ENCODE measurements around the gene CDC5L.

CDC5L gene

DNA sequence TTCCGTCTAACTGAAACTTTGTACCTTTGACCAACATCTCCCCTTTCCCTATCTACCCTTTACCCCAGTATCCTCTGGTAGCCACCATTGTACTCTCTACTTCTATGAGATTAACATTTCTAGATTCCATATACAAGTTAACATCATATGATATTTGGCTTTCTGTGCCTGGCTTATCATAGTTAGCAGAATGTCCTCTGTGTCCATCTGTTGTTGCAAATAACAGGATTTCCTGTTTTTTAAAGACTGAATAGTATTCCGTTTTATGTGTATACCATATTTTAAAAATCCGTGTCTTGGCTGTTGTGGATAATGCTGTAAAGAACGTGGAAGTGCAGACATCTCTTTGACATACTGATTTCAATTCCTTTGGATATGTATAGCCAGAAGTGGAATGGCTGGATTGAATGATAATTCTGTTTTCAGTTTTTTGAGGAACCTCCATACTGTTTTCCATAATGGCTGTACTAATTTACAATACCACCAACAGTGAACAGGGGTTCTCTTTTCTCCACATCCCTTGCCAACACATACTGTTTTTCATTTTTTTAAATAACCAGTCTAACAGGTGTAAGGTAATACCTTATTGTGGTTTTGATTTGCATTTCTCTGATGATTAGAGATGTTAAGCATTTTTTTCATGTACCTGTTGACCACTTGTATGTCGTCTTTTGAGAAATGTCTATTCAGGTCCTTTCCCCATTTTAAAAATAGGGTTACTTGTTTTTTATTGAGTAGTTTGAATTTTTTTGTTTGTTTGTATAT lies 53.8 kb downstream of the CDC5L start:
- H2AK5ac ChIP-seq (ENCODE audit: low read depth, low read length), result no peak overlapping the region
- DNase-seq (ENCODE audit: low spot score), result no peak
- no peak overlapping the region for H3K27ac ChIP-seq (replicated peaks; ENCODE audit: low read length)
- no peaks in the 10 kb centered on the region for H3K27me3 ChIP-seq (ENCODE audit: control insufficient read depth in 3 of 3, insufficient read depth in 3 of 3, low read depth in 1 of 3, low read length in 3 of 3)
- H3K36me3 ChIP-seq (replicated peaks in 1 of 2; ENCODE audit: control insufficient read depth in 2 of 2, insufficient read depth in 2 of 2, low read length in 2 of 2), result peaks cover 2 to 91% of the 10 kb centered on the region in 2 donors
- no peak overlapping the region for H2AFZ ChIP-seq (ENCODE audit: low read length)
- H3K23ac ChIP-seq (ENCODE audit: low read depth, low read length, poor library complexity), result no peak overlapping the region
- no peak overlapping the region for H4K8ac ChIP-seq (ENCODE audit: low read depth, low read length)
- no peaks in the 10 kb centered on the region for H3K4me1 ChIP-seq (ENCODE audit: control insufficient read depth in 2 of 2, insufficient read depth in 1 of 2, low read depth in 1 of 2, low read length in 2 of 2)
- no peak overlapping the region for H4K91ac ChIP-seq (ENCODE audit: low read depth, low read length, poor library complexity)
- H3K4ac ChIP-seq (ENCODE audit: low read length), result no peak overlapping the region
- no peak overlapping the region for H2BK5ac ChIP-seq (ENCODE audit: low read length)
- no peak overlapping the region for H2BK12ac ChIP-seq (ENCODE audit: low read length)
- no peak overlapping the region for H3K9ac ChIP-seq (ENCODE audit: low read depth, low read length, poor library complexity)
- H3K9me3 ChIP-seq (replicated peaks in 1 of 2; ENCODE audit: control insufficient read depth in 2 of 2, insufficient read depth in 1 of 2, low read depth in 1 of 2, low read length in 2 of 2), result peaks cover 0 to 24% of the 10 kb centered on the region in 2 donors
- H2BK120ac ChIP-seq (ENCODE audit: low read depth, low read length), result no peak overlapping the region
- no peak overlapping the region for H3K18ac ChIP-seq (ENCODE audit: low read length)
- H3K4me3 ChIP-seq (ENCODE audit: low read length in 2 of 2), result no peak overlapping the region
- H3K4me2 ChIP-seq (ENCODE audit: insufficient read depth, low read length, poor library complexity, severe bottlenecking), result no peak overlapping the region
- no peak overlapping the region for H3K14ac ChIP-seq (ENCODE audit: low read length)
- H3K79me1 ChIP-seq (ENCODE audit: low read depth, low read length), result peaks cover 2% of the 10 kb centered on the region
- no CpG with 5 or more reads among the region's 5 CpGs for WGBS, 2 donors (ENCODE audit: extremely low coverage in 2 of 2, insufficient read length in 2 of 2, insufficient replicate concordance in 1 of 2)
- no peak overlapping the region for H2BK15ac ChIP-seq (ENCODE audit: low read length)

DNA sequence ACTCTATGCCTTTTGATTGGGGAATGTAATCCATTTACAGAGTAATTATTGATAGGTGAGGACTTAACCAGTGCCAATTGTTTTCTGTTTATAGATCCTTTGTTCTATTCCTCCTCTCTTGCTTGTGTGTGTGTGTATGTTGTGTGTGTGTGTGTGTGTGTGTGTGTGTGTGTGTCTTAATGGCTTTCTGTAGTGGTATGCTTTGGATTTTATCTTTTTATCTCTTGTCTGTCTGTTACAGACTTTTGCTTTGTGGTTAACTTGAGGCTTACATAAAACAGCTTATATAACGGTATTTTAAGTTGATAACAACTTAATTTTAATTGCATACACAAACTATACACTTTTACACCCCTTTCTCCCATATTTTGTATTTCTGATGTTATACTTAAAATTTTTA lies 54.7 kb downstream of the CDC5L start:
- H3K79me1 ChIP-seq (ENCODE audit: low read depth, low read length), result peaks cover 2% of the 10 kb centered on the region
- no peak for DNase-seq (ENCODE audit: low spot score)

DNA sequence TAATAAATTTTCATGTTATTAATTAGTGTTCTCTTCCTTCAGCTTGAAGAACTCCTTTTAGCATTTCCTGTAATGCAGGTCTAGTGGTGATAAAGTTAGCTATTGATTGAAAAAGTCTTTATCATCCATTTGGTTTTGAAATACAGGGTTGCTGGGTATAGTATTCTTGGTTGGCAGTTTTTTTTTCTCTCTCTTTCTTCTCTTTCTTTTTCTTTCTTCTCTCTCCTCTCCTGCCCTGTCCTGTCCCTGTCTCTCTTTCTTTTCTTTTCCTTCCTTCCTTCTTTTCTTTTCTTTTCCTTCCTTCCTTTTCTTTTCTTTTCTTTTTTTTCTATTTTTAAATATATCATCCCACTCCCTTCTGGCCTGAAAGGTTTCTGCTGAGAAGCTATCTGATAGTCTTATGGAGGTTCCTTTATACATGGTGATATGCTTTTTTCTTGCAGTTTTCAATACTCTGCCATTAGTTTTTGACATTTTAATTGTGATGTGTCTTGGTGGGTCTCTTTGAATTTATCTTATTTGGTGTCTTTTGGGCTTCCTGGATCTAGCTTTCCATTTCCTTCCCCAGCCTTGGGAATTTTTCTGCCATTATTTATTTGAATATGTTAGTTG lies 55.4 kb downstream of the CDC5L start:
- no peak overlapping the region for H2BK120ac ChIP-seq (ENCODE audit: low read depth, low read length)
- no peak overlapping the region for H2BK15ac ChIP-seq (ENCODE audit: low read length)
- no peak for DNase-seq (ENCODE audit: low spot score)
- H3K4ac ChIP-seq (ENCODE audit: low read length), result no peak overlapping the region
- H4K91ac ChIP-seq (ENCODE audit: low read depth, low read length, poor library complexity), result no peak overlapping the region
- H3K27ac ChIP-seq (replicated peaks; ENCODE audit: low read length), result no peak overlapping the region
- H3K9ac ChIP-seq (ENCODE audit: low read depth, low read length, poor library complexity), result no peak overlapping the region
- H3K9me3 ChIP-seq (replicated peaks in 1 of 2; ENCODE audit: control insufficient read depth in 2 of 2, insufficient read depth in 1 of 2, low read depth in 1 of 2, low read length in 2 of 2), result peaks cover 0 to 24% of the 10 kb centered on the region in 2 donors
- peaks cover under 1% of the 10 kb centered on the region for H3K79me1 ChIP-seq (ENCODE audit: low read depth, low read length)
- H4K8ac ChIP-seq (ENCODE audit: low read depth, low read length), result no peak overlapping the region
- no peak overlapping the region for H3K23ac ChIP-seq (ENCODE audit: low read depth, low read length, poor library complexity)
- H3K14ac ChIP-seq (ENCODE audit: low read length), result no peak overlapping the region
- H3K36me3 ChIP-seq (replicated peaks in 1 of 2; ENCODE audit: control insufficient read depth in 2 of 2, insufficient read depth in 2 of 2, low read length in 2 of 2), result peaks cover 2 to 94% of the 10 kb centered on the region in 2 donors
- no peak overlapping the region for H2BK12ac ChIP-seq (ENCODE audit: low read length)
- H2BK5ac ChIP-seq (ENCODE audit: low read length), result no peak overlapping the region
- no peak overlapping the region for H3K18ac ChIP-seq (ENCODE audit: low read length)
- no peak overlapping the region for H2AFZ ChIP-seq (ENCODE audit: low read length)
- no peak overlapping the region for H3K4me3 ChIP-seq (ENCODE audit: low read length in 2 of 2)
- no peak overlapping the region for H2AK5ac ChIP-seq (ENCODE audit: low read depth, low read length)
- H3K4me1 ChIP-seq (ENCODE audit: control insufficient read depth in 2 of 2, insufficient read depth in 1 of 2, low read depth in 1 of 2, low read length in 2 of 2), result no peaks in the 10 kb centered on the region
- H3K27me3 ChIP-seq (ENCODE audit: control insufficient read depth in 3 of 3, insufficient read depth in 3 of 3, low read depth in 1 of 3, low read length in 3 of 3), result no peaks in the 10 kb centered on the region
- H3K4me2 ChIP-seq (ENCODE audit: insufficient read depth, low read length, poor library complexity, severe bottlenecking), result no peak overlapping the region

More for the DNA sequence above, 54.7 kb downstream of the CDC5L start:
- Histone ChIP-seq H3K4ac (ENCODE audit: low read length) (no peak overlapping the region), H2BK120ac (ENCODE audit: low read depth, low read length) (no peak overlapping the region), H3K4me1 (ENCODE audit: control insufficient read depth in 2 of 2, insufficient read depth in 1 of 2, low read depth in 1 of 2, low read length in 2 of 2) (no peaks in the 10 kb centered on the region), H3K23ac (ENCODE audit: low read depth, low read length, poor library complexity) (no peak overlapping the region), H2BK12ac (ENCODE audit: low read length) (no peak overlapping the region), H3K4me3 (ENCODE audit: low read length in 2 of 2) (no peak overlapping the region), H4K8ac (ENCODE audit: low read depth, low read length) (no peak overlapping the region), H3K27me3 (ENCODE audit: control insufficient read depth in 3 of 3, insufficient read depth in 3 of 3, low read depth in 1 of 3, low read length in 3 of 3) (no peaks in the 10 kb centered on the region), H2BK15ac (ENCODE audit: low read length) (no peak overlapping the region), H2BK5ac (ENCODE audit: low read length) (no peak overlapping the region), H3K27ac (replicated peaks; ENCODE audit: low read length) (no peak overlapping the region), H3K18ac (ENCODE audit: low read length) (no peak overlapping the region), H3K4me2 (ENCODE audit: insufficient read depth, low read length, poor library complexity, severe bottlenecking) (no peak overlapping the region), H2AFZ (ENCODE audit: low read length) (no peak overlapping the region), H3K9ac (ENCODE audit: low read depth, low read length, poor library complexity) (no peak overlapping the region), H3K36me3 (replicated peaks in 1 of 2; ENCODE audit: control insufficient read depth in 2 of 2, insufficient read depth in 2 of 2, low read length in 2 of 2) (peaks cover 2 to 94% of the 10 kb centered on the region in 2 donors), H3K14ac (ENCODE audit: low read length) (no peak overlapping the region), H2AK5ac (ENCODE audit: low read depth, low read length) (no peak overlapping the region), H4K91ac (ENCODE audit: low read depth, low read length, poor library complexity) (no peak overlapping the region), H3K9me3 (replicated peaks in 1 of 2; ENCODE audit: control insufficient read depth in 2 of 2, insufficient read depth in 1 of 2, low read depth in 1 of 2, low read length in 2 of 2) (peaks cover 0 to 24% of the 10 kb centered on the region in 2 donors)
- WGBS, 2 donors (ENCODE audit: extremely low coverage in 2 of 2, insufficient read length in 2 of 2, insufficient replicate concordance in 1 of 2), result no CpG with 5 or more reads among the region's 1 CpG

DNA sequence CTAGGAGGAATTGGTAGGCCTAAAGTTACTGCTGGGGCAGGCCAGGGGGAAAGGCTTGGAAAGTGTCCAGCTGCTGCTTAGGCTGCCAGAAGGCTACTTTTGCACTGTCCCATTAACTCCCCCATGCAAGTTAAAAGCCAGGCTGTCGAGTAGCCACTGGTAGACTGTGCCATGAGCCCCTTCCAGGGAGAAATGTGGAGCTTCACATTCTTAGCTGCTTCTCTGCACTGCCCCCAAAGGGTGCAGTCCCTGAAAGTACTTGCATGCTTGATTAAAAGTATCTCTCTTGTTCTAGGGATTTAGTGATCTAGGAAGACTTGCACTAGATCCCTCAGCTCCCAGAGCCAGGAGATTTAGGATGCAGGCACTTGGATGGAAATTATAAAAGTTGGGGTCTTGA lies 57.3 kb downstream of the CDC5L start:
- Histone ChIP-seq H3K27me3 (ENCODE audit: control insufficient read depth in 3 of 3, insufficient read depth in 3 of 3, low read depth in 1 of 3, low read length in 3 of 3) (no peaks in the 10 kb centered on the region), H3K4me2 (ENCODE audit: insufficient read depth, low read length, poor library complexity, severe bottlenecking) (no peak overlapping the region), H4K8ac (ENCODE audit: low read depth, low read length) (no peak overlapping the region), H2AK5ac (ENCODE audit: low read depth, low read length) (no peak overlapping the region), H3K18ac (ENCODE audit: low read length) (no peak overlapping the region), H2BK120ac (ENCODE audit: low read depth, low read length) (no peak overlapping the region), H3K4ac (ENCODE audit: low read length) (no peak overlapping the region), H2BK12ac (ENCODE audit: low read length) (no peak overlapping the region), H3K4me1 (ENCODE audit: control insufficient read depth in 2 of 2, insufficient read depth in 1 of 2, low read depth in 1 of 2, low read length in 2 of 2) (no peaks in the 10 kb centered on the region), H3K27ac (replicated peaks; ENCODE audit: low read length) (no peak overlapping the region), H4K91ac (ENCODE audit: low read depth, low read length, poor library complexity) (no peak overlapping the region), H3K9me3 (replicated peaks in 1 of 2; ENCODE audit: control insufficient read depth in 2 of 2, insufficient read depth in 1 of 2, low read depth in 1 of 2, low read length in 2 of 2) (peaks cover 0 to 24% of the 10 kb centered on the region in 2 donors), H3K79me1 (ENCODE audit: low read depth, low read length) (no peaks in the 10 kb centered on the region), H3K9ac (ENCODE audit: low read depth, low read length, poor library complexity) (no peak overlapping the region), H3K36me3 (replicated peaks in 1 of 2; ENCODE audit: control insufficient read depth in 2 of 2, insufficient read depth in 2 of 2, low read length in 2 of 2) (peaks cover 2 to 93% of the 10 kb centered on the region in 2 donors), H3K4me3 (ENCODE audit: low read length in 2 of 2) (no peak overlapping the region), H3K14ac (ENCODE audit: low read length) (no peak overlapping the region), H3K23ac (ENCODE audit: low read depth, low read length, poor library complexity) (no peak overlapping the region), H2AFZ (ENCODE audit: low read length) (no peak overlapping the region), H2BK15ac (ENCODE audit: low read length) (no peak overlapping the region), H2BK5ac (ENCODE audit: low read length) (no peak overlapping the region)
- WGBS, 2 donors (ENCODE audit: extremely low coverage in 2 of 2, insufficient read length in 2 of 2, insufficient replicate concordance in 1 of 2), result no CpG with 5 or more reads among the region's 1 CpG
- no peak for DNase-seq (ENCODE audit: low spot score)

All from neuronal stem cell (in vitro differentiated cells).